Endothelial cell of umbilical vein (primary cell): Measurements from ENCODE around the gene NSMCE1. TPM values are rescaled to one million over a fixed set of nuclear protein-coding genes. Genes with fewer than 3 reads are reported as not detected.

Experiments
- BruUV-seq: library from RNA; stranded (reverse); fragments of 400-500 nt; replicated peaks from 2 replicates; lab custom pipeline; 2021; lab: Mats Ljungman, UMichigan
- CTCF ChIA-PET: fragments of 300-600, 350-600 bp; sonication (Branson Sonifier 250); formaldehyde crosslinking; loops from one replicate; lab custom pipeline; 2021; ENCODE audit warnings: antibody characterized with exemption, inconsistent platforms; lab: Charles Lee
- POLR2A ChIA-PET: fragments of 300-600, 350-600 bp; sonication (Branson Sonifier 250); formaldehyde crosslinking; loops from one replicate; lab custom pipeline; 2021; ENCODE audit warnings: antibody characterized with exemption, inconsistent platforms; lab: Charles Lee
- DNase-seq: peaks from one replicate; pipeline ENCODE4 v3.0.0-alpha.2; 2011; ENCODE audit warnings: low read depth, low spot score
- FAIRE-seq: peaks from 2 replicates; lab custom pipeline; 2011; peaks lifted over from hg19 to GRCh38; lab: Jason Lieb, UNC
- H2AFZ ChIP-seq: 2 replicates; pipeline ENCODE4 v1.6.0; 2012; ENCODE audit warnings: low read depth, low read length, control low read depth, inconsistent platforms
- H3K27ac ChIP-seq: 2 replicates; pipeline ENCODE4 v1.5.1; 2011; ENCODE audit warnings: low read depth, mild to moderate bottlenecking, control low read depth, low read length, moderate library complexity; ENCODE audit not compliant: insufficient read depth
- H3K27me3 ChIP-seq, 2 experiments: 2 replicates each; pipeline versions ENCODE4 v1.6.0 to v1.6.1; 2011; ENCODE audit warnings: low read length in 2 of 2, mixed read lengths in 1 of 2; ENCODE audit not compliant: control insufficient read depth in 2 of 2, insufficient read depth in 2 of 2
- H3K36me3 ChIP-seq, 2 experiments: 2 replicates in 1 of 2; 3 replicates in 1 of 2; pipeline ENCODE4 v1.5.1; 2011; ENCODE audit warnings: low read length in 2 of 2, mild to moderate bottlenecking in 1 of 2, moderate library complexity in 1 of 2; ENCODE audit not compliant: control insufficient read depth in 2 of 2, insufficient read depth in 2 of 2; ENCODE audit errors: extremely low read depth in 1 of 2
- H3K4me1 ChIP-seq: 3 replicates; pipeline ENCODE4 v1.5.1; 2011; ENCODE audit warnings: mild to moderate bottlenecking, low read length; ENCODE audit not compliant: control insufficient read depth, insufficient read depth; ENCODE audit errors: extremely low read depth
- H3K4me2 ChIP-seq: 2 replicates; pipeline ENCODE4 v1.6.1; 2011; ENCODE audit warnings: low read length, control low read depth, mixed read lengths; ENCODE audit not compliant: insufficient read depth
- H3K4me3 ChIP-seq, 3 experiments: fragments of 200-600 bp in 1 of 3; sonication (generic), shearing (Covaris generic) in 1 of 3; replicated peaks in 1 of 3; 2 replicates each; pipeline ENCODE4 v1.5.1; 2011 to 2016; ENCODE audit warnings: control low read depth in 3 of 3, low read length in 3 of 3, mild to moderate bottlenecking in 2 of 3, inconsistent platforms in 1 of 3, low read depth in 1 of 3, moderate library complexity in 1 of 3; ENCODE audit not compliant: insufficient read depth in 1 of 3
- H3K79me2 ChIP-seq: 2 replicates; pipeline ENCODE4 v1.6.0; 2012; ENCODE audit warnings: low read length, inconsistent platforms; ENCODE audit not compliant: control insufficient read depth, insufficient read depth
- H3K9ac ChIP-seq: replicated peaks from 2 replicates; pipeline ENCODE3; 2011; ENCODE audit warnings: low read length, control low read depth; ENCODE audit not compliant: insufficient read depth; ENCODE audit errors: extremely low read depth
- H3K9me1 ChIP-seq: replicated peaks from 3 replicates; pipeline ENCODE4 v1.6.0; 2011; ENCODE audit warnings: mild to moderate bottlenecking, low read length; ENCODE audit not compliant: control insufficient read depth, insufficient read depth; ENCODE audit errors: extremely low read depth
- H3K9me3 ChIP-seq: replicated peaks from 2 replicates; pipeline ENCODE4 v1.5.1; 2012; ENCODE audit warnings: low read length, inconsistent platforms; ENCODE audit not compliant: control insufficient read depth, insufficient read depth
- H4K20me1 ChIP-seq: replicated peaks from 2 replicates; pipeline ENCODE3; 2011; ENCODE audit warnings: mild to moderate bottlenecking, low read length; ENCODE audit not compliant: control insufficient read depth, insufficient read depth; ENCODE audit errors: extremely low read depth
- EZH2 ChIP-seq: IDR thresholded peaks from 2 replicates; pipeline ENCODE4 v1.6.1; 2012; ENCODE audit warnings: borderline replicate concordance, low read depth, mild to moderate bottlenecking, moderate library complexity, low read length, inconsistent platforms; ENCODE audit not compliant: severe bottlenecking
- FOS ChIP-seq: IDR thresholded peaks from 2 replicates; pipeline ENCODE4 v1.6.1; 2011; ENCODE audit warnings: mild to moderate bottlenecking, low read length, moderate library complexity, borderline replicate concordance; ENCODE audit not compliant: insufficient read depth
- GATA2 ChIP-seq: IDR thresholded peaks from 2 replicates; pipeline ENCODE4 v1.7.0; 2011; ENCODE audit warnings: low read depth, mild to moderate bottlenecking, moderate library complexity, mixed read lengths, low read length; ENCODE audit not compliant: insufficient read length, insufficient read depth
- JUN ChIP-seq: IDR thresholded peaks from 2 replicates; pipeline ENCODE4 v1.6.1; 2011; ENCODE audit warnings: borderline replicate concordance, low read depth; ENCODE audit not compliant: insufficient read length, insufficient read depth
- MYC ChIP-seq: IDR thresholded peaks from one replicate; pipeline ENCODE4 v1.6.1; 2011; ENCODE audit warnings: mild to moderate bottlenecking, low read depth, low read length
- POLR2A ChIP-seq: IDR thresholded peaks from 2 replicates; pipeline ENCODE4 v1.6.1; 2012; ENCODE audit warnings: low read depth, mild to moderate bottlenecking, control low read depth, low read length
- POLR2AphosphoS5 ChIP-seq: IDR thresholded peaks from 2 replicates; pipeline ENCODE4 v1.6.1; 2012; ENCODE audit warnings: low read depth, mild to moderate bottlenecking, control low read depth, low read length, moderate library complexity; ENCODE audit not compliant: insufficient read depth
- dilution Hi-C: fragments of 300-500 bp; cut with MboI; formaldehyde crosslinking; loops from one replicate; pipeline ENCODE4 v1.15.0; 2019; ENCODE audit warnings: low sequenced_read_pairs; ENCODE audit not compliant: extremely low pct_ligation_motif_present
- intact Hi-C: fragments of 100-400 bp; cut with micrococcal nuclease; formaldehyde crosslinking; loops from one replicate; pipeline ENCODE4 v1.10.0; 2022
- polyA plus RNA-seq, 4 experiments: library from polyadenylated mRNA; depleted of rRNA in 3 of 4; stranded (reverse) in 3 of 4; unstranded in 1 of 4; fragments of >200 nt; gene quantifications; 2 replicates each; pipeline versions ENCODE4 v1.2.1 to v1.2.3, GENCODE V29; 2011 to 2012; ENCODE audit warnings: missing spikeins in 1 of 4
- total RNA-seq: library from RNA; stranded (reverse); gene quantifications from 2 replicates; pipeline ENCODE4 v1.2.3, GENCODE V29; 2021
- TF ChIP-seq, protein P1 (sequence below), 2 donors: IDR thresholded peaks; 1 replicate in 1 of 2; 2 replicates in 1 of 2; pipeline ENCODE4 v1.5.1; 2011; ENCODE audit warnings: low read length in 2 of 2, mild to moderate bottlenecking in 2 of 2, moderate library complexity in 2 of 2, control low read depth in 1 of 2, inconsistent platforms in 1 of 2, low read depth in 1 of 2; ENCODE audit not compliant: insufficient read depth in 1 of 2; ENCODE audit errors: extremely low read depth in 1 of 2
- TF ChIP-seq, protein P2 (sequence below): IDR thresholded peaks from 2 replicates; pipeline ENCODE4 v1.6.1; 2011; ENCODE audit not compliant: insufficient read depth, insufficient read length

Gene NSMCE1
- total and polyA plus RNA-seq, 2 donors (not counting 3 experiments of a cell fraction or from before 2014, with no cell fraction given): 23.8 to 42.0 TPM

DNA sequence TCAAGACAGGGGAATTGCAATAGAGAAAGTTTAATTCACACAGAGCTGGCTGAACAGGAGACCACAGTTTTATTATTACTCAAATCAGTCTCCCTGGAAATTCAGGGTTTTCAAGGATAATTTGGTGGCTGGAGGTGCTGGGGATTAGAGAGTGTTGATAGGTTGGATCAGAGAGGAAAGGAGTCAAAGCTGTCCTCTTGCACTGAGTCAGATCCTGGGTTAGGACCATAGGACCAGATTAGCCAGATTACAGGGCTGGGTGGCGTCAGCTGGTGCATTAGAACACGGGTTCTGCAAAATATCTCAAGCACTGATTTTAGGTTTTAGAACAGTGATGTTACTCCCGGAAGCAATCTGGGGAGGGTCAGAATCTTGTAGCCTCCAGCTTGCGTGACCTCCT lies 1.8 kb upstream of the NSMCE1 start:
- H3K9ac ChIP-seq: no peak overlapping the region
- TF ChIP-seq, protein P1, sequence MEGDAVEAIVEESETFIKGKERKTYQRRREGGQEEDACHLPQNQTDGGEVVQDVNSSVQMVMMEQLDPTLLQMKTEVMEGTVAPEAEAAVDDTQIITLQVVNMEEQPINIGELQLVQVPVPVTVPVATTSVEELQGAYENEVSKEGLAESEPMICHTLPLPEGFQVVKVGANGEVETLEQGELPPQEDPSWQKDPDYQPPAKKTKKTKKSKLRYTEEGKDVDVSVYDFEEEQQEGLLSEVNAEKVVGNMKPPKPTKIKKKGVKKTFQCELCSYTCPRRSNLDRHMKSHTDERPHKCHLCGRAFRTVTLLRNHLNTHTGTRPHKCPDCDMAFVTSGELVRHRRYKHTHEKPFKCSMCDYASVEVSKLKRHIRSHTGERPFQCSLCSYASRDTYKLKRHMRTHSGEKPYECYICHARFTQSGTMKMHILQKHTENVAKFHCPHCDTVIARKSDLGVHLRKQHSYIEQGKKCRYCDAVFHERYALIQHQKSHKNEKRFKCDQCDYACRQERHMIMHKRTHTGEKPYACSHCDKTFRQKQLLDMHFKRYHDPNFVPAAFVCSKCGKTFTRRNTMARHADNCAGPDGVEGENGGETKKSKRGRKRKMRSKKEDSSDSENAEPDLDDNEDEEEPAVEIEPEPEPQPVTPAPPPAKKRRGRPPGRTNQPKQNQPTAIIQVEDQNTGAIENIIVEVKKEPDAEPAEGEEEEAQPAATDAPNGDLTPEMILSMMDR (IDR thresholded peaks at IDR 0.05; ENCODE audit: extremely low read depth in 1 of 2, insufficient read depth in 1 of 2, low read depth in 1 of 2, low read length in 2 of 2): no peak
- no peak for TF ChIP-seq GATA2
- TF ChIP-seq, protein P2, sequence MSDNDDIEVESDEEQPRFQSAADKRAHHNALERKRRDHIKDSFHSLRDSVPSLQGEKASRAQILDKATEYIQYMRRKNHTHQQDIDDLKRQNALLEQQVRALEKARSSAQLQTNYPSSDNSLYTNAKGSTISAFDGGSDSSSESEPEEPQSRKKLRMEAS: no peak
- TF ChIP-seq FOS: no peak
- no peak for TF ChIP-seq POLR2A
- no peak for TF ChIP-seq MYC
- no peak for TF ChIP-seq JUN
- TF ChIP-seq POLR2AphosphoS5: no peak
- no peak for TF ChIP-seq EZH2
- H3K4me1 ChIP-seq: peaks cover 4% of the 10 kb centered on the region
- no peaks in the 10 kb centered on the region for H3K9me3 ChIP-seq
- CTCF ChIA-PET: interaction anchor here (1.0 kb wide), 1 partner anchor 12 kb away, joined by 3 read pairs; no protein-coding TSS in a partner anchor
- intact Hi-C loops: no loop called here
- DNase-seq: no peak
- H3K4me2 ChIP-seq: no peak overlapping the region
- no peak for FAIRE-seq
- POLR2A ChIA-PET: no interaction called here
- BruUV-seq: no TSS peak
- H4K20me1 ChIP-seq: no peaks in the 10 kb centered on the region
- H3K27me3 ChIP-seq: no peaks in the 10 kb centered on the region
- no peak overlapping the region for H3K4me3 ChIP-seq
- no peak overlapping the region for H3K27ac ChIP-seq
- no peaks in the 10 kb centered on the region for H3K36me3 ChIP-seq
- H3K9me1 ChIP-seq: no peaks in the 10 kb centered on the region
- dilution Hi-C loops: no loop called here
- H3K79me2 ChIP-seq: no peaks in the 10 kb centered on the region
- H2AFZ ChIP-seq: no peak overlapping the region
